GM12892 (cell line): ENCODE measurements around the gene RAVER2.

Experiments used
- POLR2A ChIP-seq: IDR thresholded peaks from 2 replicates; pipeline ENCODE4 v1.6.1; 2011; ENCODE audit warnings: low read depth, low read length, control low read depth
- POLR2AphosphoS5 ChIP-seq: IDR thresholded peaks from 2 replicates; pipeline ENCODE4 v1.6.1; 2011; ENCODE audit warnings: low read depth, low read length, control low read depth
- TAF1 ChIP-seq: IDR thresholded peaks from 2 replicates; pipeline ENCODE4 v1.6.1; 2011; ENCODE audit warnings: low read depth, mild to moderate bottlenecking, control low read depth, low read length, borderline replicate concordance

DNA sequence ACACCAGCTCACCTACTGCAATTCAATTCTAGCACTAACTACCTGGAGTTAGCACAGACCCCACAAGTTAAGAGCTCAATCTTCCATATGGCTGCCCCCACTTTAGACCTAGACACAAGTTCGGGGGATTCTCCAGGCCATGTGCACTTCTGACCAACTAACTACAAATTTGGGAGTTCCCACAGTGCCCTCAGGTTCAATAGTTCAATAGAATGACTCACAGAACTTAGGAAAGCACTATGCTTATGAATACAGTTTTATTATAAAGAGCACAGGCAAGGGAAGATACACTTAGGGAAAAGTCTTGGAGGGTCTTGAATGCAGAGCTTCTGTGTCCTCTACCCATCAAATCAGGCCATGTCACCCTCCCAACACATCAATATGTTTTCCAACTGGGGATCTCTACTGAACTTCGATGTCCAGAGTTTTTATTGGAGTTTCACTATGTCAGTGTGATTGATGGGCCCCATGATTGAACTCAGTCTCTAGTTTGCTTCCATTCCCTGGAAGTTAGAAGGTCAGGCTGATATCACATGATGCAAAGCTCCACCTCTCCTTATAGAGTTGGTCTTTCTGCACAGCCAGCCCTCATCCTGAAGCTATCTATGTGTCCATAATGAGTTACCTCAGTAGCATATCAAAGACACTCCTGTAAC, 46.1 kb downstream of the RAVER2 start:
- no peak for TF ChIP-seq POLR2AphosphoS5
- no peak for TF ChIP-seq TAF1
- no peak for TF ChIP-seq POLR2A
